ENCODE measurements around the gene CTNNA3. TPM values are rescaled to one million over a fixed set of nuclear protein-coding genes. Genes with fewer than 3 reads are reported as not detected.

The CTNNA3 gene
- total and polyA plus RNA-seq, 10 donors, result 0.03 to 2.4 (median 0.76) TPM; not detected in 1

DNA sequence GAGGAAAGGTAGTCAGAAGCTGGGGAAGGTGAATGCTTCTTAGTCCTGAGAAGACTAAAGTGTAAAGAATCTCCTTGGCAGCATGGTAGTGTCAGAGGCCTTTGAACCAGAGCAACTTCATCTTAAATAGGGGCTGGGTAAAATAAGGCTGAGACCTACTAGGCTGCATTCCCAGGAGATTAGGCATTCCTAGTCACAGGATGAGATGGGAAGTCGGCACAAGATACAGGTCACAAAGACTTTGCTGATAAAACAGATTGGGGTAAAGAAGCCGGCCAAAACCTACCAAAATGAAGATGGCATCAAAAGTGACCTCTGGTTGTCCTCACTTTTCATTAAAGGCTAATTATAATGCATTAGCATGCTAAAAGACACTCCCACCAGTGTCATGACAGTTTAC is 418.6 kb downstream of the CTNNA3 start:
- H3K27me3 ChIP-seq (replicated peaks in 1 of 7), result no peaks in the 10 kb centered on the region
- intact Hi-C loops (cut with DNase I; ENCODE audit: low total_unique reads), result no loop called here
- no peaks in the 10 kb centered on the region for H3K9me3 ChIP-seq
- 86 to 94% (median 92%) methylated on average over 2 of the region's 2 CpGs for WGBS, 5 donors
- H3K4me3 ChIP-seq, result no peak overlapping the region
- H3K4me1 ChIP-seq, result no peaks in the 10 kb centered on the region
- no peaks in the 10 kb centered on the region for H3K36me3 ChIP-seq
- no peak overlapping the region for H3K27ac ChIP-seq
- DNase-seq, result no peak
- TF ChIP-seq, protein P1, sequence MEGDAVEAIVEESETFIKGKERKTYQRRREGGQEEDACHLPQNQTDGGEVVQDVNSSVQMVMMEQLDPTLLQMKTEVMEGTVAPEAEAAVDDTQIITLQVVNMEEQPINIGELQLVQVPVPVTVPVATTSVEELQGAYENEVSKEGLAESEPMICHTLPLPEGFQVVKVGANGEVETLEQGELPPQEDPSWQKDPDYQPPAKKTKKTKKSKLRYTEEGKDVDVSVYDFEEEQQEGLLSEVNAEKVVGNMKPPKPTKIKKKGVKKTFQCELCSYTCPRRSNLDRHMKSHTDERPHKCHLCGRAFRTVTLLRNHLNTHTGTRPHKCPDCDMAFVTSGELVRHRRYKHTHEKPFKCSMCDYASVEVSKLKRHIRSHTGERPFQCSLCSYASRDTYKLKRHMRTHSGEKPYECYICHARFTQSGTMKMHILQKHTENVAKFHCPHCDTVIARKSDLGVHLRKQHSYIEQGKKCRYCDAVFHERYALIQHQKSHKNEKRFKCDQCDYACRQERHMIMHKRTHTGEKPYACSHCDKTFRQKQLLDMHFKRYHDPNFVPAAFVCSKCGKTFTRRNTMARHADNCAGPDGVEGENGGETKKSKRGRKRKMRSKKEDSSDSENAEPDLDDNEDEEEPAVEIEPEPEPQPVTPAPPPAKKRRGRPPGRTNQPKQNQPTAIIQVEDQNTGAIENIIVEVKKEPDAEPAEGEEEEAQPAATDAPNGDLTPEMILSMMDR (IDR thresholded peaks at IDR 0.05 in 8 of 11, conservative IDR thresholded peaks at IDR 0.05 in 3 of 11), result no peak
- no peak for TF ChIP-seq POLR2A (IDR thresholded peaks at IDR 0.05)

DNA sequence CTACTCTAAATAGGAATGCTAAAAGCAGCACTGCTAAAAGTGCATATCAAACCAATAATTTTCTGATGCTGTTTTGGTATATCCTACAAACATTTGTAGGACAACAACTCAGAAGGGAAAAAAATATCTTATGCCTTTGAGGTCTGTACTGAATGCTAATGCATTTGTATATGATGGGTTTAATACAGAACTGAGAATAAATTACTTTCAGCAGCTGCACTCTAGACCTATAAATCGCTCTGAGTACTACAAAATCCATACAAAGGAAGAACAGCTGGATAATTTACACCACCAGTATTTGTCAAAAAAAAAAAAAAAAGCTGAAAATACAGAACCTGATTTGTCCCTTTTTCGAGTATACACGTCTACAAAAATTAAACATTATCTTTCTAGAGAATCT is 426.2 kb downstream of the CTNNA3 start:
- no peaks in the 10 kb centered on the region for H3K9me3 ChIP-seq
- no peak overlapping the region for H3K4me3 ChIP-seq
- TF ChIP-seq, protein P1 (IDR thresholded peaks at IDR 0.05 in 8 of 11, conservative IDR thresholded peaks at IDR 0.05 in 3 of 11), result no peak
- TF ChIP-seq POLR2AphosphoS5 (IDR thresholded peaks at IDR 0.05) (no peak), POLR2A (IDR thresholded peaks at IDR 0.05) (no peak)
- no peaks in the 10 kb centered on the region for H3K36me3 ChIP-seq
- H3K27me3 ChIP-seq (replicated peaks in 1 of 7), result no peaks in the 10 kb centered on the region
- WGBS, 5 donors, result 54 to 79% (median 70%) methylated on average over 3 of the region's 3 CpGs
- H3K4me1 ChIP-seq, result no peaks in the 10 kb centered on the region
- no peak overlapping the region for H3K27ac ChIP-seq
- intact Hi-C loops (cut with DNase I; ENCODE audit: low total_unique reads), result no loop called here
- no peak for DNase-seq

DNA sequence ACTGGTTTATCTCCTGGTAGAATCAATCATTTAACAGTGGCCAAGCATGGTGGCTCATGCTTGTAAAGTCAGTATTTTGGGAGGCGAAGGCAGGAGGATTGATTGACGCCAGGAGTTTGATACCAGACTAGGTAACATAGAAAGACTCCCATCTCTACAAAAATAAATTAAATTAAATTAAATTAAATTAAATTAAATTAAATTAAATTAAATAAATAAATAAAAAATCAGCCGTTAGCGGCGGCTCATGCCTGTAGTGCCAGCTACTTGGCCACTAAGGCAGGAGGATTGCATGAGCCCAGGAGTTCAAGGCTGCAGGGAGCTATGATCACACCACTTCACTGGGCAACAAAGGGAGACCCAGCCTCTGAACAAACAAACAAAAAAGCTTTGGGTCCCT is 427.8 kb downstream of the CTNNA3 start:
- no peak for TF ChIP-seq POLR2AphosphoS5 (IDR thresholded peaks at IDR 0.05)
- TF ChIP-seq, protein P1 (IDR thresholded peaks at IDR 0.05 in 8 of 11, conservative IDR thresholded peaks at IDR 0.05 in 3 of 11), result no peak
- no peak for TF ChIP-seq POLR2A (IDR thresholded peaks at IDR 0.05)
- no peak for DNase-seq
- Histone ChIP-seq H3K27ac (no peak overlapping the region), H3K9me3 (no peaks in the 10 kb centered on the region), H3K4me3 (no peak overlapping the region), H3K4me1 (no peaks in the 10 kb centered on the region), H3K36me3 (no peaks in the 10 kb centered on the region), H3K27me3 (replicated peaks in 1 of 7) (no peaks in the 10 kb centered on the region)
- WGBS, 5 donors, result 92 to 97% (median 95%) methylated on average over 5 of the region's 5 CpGs
- intact Hi-C loops (cut with DNase I; ENCODE audit: low total_unique reads), result no loop called here

DNA sequence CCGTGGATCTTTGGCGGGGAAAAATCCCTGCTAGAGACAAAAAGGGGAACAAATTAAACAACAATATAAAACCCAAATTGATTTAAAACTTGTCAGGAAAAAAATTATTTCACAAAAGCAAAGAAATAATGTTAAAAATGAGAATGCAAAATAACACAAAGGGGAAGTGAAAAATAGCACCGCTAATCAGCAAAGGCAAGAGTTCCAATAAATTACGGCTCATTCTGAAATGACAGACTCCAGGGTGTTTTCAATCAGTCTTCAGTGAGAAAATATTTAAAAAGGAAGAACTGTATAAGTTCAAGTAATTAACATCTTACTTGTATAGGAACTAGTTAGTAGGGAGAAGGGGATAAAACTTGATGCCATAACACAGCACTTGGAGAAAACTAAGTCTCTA is 433.3 kb downstream of the CTNNA3 start:
- H3K27ac ChIP-seq, result no peak overlapping the region
- no peaks in the 10 kb centered on the region for H3K27me3 ChIP-seq (replicated peaks in 1 of 7)
- 15 to 42% (median 26%) methylated on average over 4 of the region's 4 CpGs for WGBS, 5 donors
- no peak for DNase-seq
- H3K4me1 ChIP-seq, result no peaks in the 10 kb centered on the region
- no peaks in the 10 kb centered on the region for H3K36me3 ChIP-seq
- no peak overlapping the region for H3K4me3 ChIP-seq
- TF ChIP-seq POLR2AphosphoS5 (IDR thresholded peaks at IDR 0.05) (no peak), POLR2A (IDR thresholded peaks at IDR 0.05) (no peak)
- TF ChIP-seq, protein P1 (IDR thresholded peaks at IDR 0.05 in 8 of 11, conservative IDR thresholded peaks at IDR 0.05 in 3 of 11), result no peak
- H3K9me3 ChIP-seq, result no peaks in the 10 kb centered on the region
- intact Hi-C loops (cut with DNase I; ENCODE audit: low total_unique reads), result no loop called here

All from spleen (tissue), 11 donors.